GM19240 (cell line): ENCODE measurements around the gene INPP1.

ENCODE experiments used
- DNase-seq: peaks from one replicate; pipeline ENCODE4 v3.0.0; 2011; ENCODE audit warnings: low spot score; ENCODE audit not compliant: insufficient read length

The INPP1 gene

DNA sequence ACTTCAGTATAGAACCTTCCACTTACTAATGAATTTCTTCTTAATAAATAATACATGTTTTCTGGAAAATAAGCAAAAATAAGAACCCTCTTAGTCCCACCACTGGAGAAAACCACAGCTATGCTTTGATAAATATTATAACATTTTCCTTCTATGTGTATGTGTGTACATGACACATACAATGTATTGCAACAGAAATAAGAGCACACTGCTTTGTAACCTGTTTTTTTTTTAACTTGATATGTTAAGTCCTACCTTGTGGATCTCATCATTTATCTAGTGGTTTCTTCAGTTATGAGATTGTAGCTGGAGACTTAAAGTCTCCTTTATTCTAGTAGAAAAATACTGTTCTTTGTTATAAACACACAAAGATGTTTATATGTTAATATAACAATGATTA is 17.2 kb downstream of the INPP1 start:
- DNase-seq = no peak

DNA sequence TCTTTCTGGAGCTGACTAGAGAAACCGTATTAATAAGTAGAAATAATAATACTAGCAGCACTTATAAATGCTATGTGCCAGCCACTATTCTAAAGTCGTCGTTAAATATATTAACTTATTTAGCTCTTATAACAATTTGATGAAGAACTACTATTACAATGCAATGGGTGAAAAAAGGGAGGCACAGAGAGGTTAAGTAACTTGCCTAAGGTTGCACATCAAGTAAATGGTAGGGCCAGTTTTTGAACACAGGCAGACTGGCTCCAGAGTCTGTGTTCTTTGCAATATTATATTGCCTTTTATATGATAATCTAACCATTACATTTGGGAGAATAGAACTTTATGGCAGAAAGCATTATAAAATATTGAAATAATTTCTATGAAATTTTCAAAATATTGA is 17.6 kb downstream of the INPP1 start:
- DNase-seq = no peak

DNA sequence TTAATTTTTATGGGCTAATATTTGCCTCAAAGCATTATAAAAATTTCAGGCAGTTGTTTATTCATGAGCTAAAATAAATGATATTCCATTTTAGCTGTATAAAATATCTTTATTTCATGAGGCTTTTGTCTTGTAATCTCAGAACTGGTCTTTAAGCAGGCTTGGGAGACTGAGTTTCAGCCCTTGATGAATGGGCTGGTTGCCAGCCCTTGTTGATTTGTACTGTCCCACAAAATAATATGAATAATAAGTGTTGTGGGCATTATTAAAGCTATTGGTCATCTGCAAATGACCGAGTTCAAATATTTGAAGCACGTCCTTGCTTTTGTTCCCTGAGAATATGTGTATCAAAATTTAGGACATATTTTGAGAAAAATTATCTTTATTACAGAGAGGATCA is 18.2 kb downstream of the INPP1 start:
- DNase-seq = no peak

- DNase-seq = no peak
Measured at GRCh38 chr2:190362894-190363293, 19.5 kb downstream of the INPP1 start.

GRCh38 chr2:190365499-190366204 is 22.3 kb downstream of the INPP1 start:
- DNase-seq = no peak

- no peak for DNase-seq
Measured at GRCh38 chr2:190366248-190366753, 22.9 kb downstream of the INPP1 start.

GRCh38 chr2:190367091-190367490 is 23.7 kb downstream of the INPP1 start:
- DNase-seq = no peak

DNA sequence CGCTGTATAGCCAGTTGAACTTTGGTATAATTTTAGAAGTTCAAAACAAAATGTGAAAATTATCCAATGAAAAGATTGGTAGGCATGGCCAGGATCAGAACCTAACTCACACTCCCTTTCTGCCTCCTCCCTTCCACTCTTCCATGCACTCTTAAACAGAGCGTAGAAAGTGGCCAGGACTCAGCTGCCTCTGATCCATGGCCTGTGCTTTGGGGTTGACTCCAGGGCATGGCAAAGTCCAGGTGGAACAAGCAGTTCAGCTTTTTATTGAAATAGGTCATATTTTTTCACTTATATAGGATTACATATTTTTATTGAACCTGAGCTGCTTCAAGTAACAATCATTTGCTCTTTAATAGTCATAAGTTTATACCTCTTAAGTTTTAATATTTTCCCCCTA is 26.2 kb downstream of the INPP1 start:
- no peak for DNase-seq

DNA sequence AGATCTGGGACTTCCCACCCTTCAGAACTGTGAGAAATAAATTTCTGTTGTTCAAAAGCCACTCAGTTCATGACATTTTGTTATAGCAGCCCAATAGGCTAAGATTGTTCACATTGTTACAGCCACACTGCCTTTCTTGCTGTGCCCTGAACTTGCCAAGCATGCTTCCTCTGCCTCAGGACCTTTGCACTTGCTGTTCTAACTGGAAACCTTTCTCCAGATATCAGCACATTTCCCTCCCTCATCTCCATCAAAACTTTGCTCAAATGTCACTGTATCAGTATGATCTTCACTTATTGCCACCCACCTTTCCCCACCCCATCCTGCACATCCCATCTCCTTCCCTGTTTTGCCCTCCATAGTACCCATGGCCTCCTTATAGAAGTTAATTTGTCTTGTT is 32.7 kb downstream of the INPP1 start:
- DNase-seq = no peak

- DNase-seq = no peak
Measured at GRCh38 chr2:190376591-190377245, 33.3 kb downstream of the INPP1 start.

DNA sequence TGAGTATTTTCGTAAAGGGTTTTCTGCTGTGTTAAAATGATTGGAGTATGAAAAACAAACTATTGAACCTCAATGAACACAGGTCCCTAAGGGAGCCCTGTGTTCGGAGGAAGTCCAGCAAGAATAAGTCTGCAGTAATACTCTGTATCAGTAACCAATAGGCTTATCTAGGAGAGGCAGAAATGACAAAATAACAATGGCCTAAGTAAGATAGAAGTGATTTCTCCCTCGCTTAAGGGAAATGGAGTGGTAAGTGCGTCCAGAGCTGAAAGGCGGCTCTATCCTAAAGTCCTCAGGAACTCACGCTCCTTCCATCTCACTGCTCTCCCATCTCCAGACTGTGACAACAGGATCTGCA is 35.5 kb downstream of the INPP1 start:
- DNase-seq = no peak

DNA sequence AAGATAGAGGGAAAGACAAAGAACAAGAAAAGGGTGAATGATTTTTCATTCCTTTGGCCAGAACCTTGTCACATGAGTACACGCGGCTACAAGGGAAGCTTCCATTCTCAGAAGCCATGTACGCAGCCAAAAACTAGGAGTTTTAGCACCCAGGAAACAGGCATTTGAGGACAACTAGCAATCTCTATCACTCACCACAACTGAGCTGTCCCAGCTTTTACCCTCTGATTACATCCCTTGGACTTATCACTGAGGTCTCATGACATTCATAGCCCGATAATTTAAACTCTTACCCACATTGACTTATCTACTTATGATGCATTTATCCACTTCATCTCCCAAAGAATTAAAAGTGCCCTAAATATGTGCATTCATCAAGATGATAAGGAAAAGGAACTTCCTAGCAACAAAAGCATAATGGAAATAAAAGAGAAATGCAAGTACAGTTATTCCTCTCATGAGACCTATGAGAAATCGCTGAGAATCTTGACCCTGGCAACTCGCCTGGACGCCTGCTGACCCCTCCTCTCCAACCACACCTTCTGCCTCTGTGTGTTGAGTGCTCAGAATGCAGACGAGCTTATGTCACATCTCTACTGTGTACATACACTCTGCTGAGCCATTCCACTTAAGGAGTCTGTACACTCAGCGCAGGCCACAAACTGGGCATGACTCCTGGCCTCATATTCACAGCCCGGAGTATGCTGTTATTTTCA is 36.0 kb downstream of the INPP1 start:
- DNase-seq = no peak

- DNase-seq = no peak
Measured at GRCh38 chr2:190380962-190381412, 37.6 kb downstream of the INPP1 start.

DNA sequence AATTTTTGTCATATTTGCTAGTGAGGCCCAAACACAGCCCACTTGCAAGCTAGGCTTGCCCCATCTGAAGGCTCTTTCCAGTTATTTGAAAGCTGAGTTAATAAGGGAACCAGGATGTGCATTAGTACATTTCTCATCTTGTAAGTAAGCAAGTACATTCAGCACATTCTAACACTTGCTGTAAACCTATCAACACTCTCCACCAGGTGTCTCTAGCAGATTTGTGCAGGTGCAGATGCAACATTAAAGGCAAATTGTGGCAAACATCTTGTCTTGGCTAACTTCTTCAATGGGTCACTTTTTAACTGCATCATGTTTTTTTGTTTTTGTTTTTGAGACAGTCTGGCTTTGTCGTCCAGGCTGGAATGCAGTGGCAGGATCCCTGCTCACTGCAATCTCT is 39.5 kb downstream of the INPP1 start:
- DNase-seq = no peak

GRCh38 chr2:190387422-190387821 is 44.0 kb downstream of the INPP1 start:
- no peak for DNase-seq

GRCh38 chr2:190396271-190396670 is 52.9 kb downstream of the INPP1 start:
- no peak for DNase-seq

DNA sequence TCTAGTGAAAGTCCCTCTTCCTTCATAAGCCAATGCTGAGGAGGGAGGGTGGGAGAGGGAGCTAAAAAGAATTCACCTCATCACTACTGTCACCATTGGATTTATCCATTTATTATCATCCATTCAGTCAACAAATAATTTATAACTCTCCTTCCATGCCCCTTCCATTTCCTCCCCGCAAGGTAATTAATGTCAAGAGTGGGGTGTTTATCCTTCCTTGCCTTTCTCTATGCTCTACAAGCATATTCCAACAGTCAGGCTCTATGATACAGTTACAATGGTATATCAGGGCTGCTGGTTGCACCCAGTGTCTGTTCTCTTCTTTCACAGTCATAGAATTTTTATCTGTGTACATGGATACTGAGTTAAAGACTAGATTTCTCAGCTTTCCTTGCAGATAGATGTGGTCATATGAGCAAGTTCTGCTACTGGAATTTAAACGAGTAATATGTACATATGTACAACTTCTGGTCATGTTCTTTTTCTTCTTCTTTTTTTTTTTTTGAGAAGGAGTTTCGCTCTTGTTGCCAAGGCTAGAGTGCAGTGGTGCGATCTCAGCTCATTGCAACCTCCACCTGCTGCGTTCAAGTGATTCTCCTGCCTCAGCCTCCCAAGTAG is 59.7 kb downstream of the INPP1 start:
- no peak for DNase-seq

GRCh38 chr2:190404487-190404886 is 61.1 kb downstream of the INPP1 start:
- no peak for DNase-seq

DNA sequence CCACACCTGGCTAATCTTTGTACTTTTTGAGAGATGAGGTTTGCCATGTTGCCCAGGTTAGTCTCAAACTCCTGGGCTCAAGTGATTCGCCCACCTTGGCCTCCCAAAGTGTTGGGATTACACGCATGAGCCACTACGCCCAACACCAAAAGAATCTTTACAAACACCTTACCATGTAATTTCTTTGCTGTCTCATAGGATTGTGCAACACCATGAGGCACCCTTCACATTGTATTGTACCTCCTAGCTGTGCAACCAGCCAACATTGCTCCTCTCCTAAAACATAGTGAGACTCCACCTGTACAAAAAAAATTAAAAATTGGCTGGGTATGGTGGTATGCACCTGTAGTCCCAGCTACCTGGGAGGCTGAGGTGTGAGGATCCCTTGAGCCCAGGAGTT is 61.7 kb downstream of the INPP1 start:
- DNase-seq = no peak

- DNase-seq = no peak
Measured at GRCh38 chr2:190405995-190406394, 62.6 kb downstream of the INPP1 start.

DNA sequence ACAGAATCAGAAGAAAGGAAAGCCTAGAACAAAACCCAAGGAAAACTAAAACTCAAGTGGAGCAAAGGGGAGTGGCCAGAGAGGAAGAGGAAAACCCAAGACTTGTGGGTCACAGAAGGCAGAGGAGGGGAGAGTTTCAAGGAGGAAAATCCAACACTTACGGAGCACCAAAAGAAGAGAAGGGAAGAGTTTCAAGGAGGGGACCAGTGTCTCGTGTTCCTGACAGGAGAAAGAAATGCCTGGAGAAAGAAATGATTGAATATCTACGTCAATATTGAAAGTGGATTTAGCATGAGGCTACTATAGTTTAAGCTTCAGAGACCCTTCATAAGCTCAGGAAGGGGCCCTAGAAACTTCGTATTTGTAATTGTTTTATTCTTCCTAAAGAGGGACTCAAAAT is 63.4 kb downstream of the INPP1 start:
- no peak for DNase-seq

DNA sequence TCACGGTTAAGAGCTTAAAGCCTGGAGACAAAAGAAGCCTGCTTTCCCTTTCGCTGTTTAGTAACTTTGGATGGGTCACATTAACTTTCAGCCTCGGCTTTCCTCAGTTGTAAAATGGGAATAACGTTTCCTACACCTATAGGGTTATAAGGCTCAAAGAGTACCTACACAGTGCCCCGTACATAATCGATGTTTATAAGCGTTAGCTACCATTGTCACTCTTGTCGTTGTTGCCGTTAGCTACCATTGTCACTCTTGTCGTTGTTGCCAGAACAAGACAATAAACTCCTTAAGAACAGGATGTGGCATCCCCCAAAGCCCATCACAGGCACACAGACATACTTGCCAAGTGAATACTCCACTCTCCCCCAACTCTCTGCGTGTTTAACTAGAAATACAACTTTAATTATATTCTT is 63.9 kb downstream of the INPP1 start:
- no peak for DNase-seq
